SK-N-SH (cell line): ENCODE results near the gene ZNF296. TPM values are rescaled to one million over a fixed set of nuclear protein-coding genes. Genes with fewer than 3 reads are reported as not detected.

Source experiments
- CTCF ChIA-PET: fragments of 300-600, 350-600 bp; formaldehyde crosslinking; extraction: SDS; loops from one replicate; lab custom pipeline; 2021; lab: Yijun Ruan, JAX
- POLR2A ChIA-PET: fragments of 350-600 bp; sonication (Branson Sonifier 250); formaldehyde crosslinking; extraction: SDS; loops from one replicate; lab custom pipeline; 2020; ENCODE audit warnings: antibody characterized with exemption, inconsistent platforms; lab: Yijun Ruan, JAX
- DNase-seq: peaks from one replicate; pipeline ENCODE4 v3.0.0; 2012
- H2AFZ ChIP-seq: fragments of 200-600 bp; sonication (generic); 2 replicates; pipeline ENCODE4 v1.8.1; 2016; ENCODE audit warnings: antibody characterized with exemption, mild to moderate bottlenecking, low read depth
- H3F3A ChIP-seq: fragments of 200-600 bp; sonication (generic); replicated peaks from 2 replicates; pipeline ENCODE3; 2016; ENCODE audit warnings: antibody characterized with exemption, mild to moderate bottlenecking; ENCODE audit not compliant: insufficient read depth
- H3K27ac ChIP-seq, 2 experiments: fragments of 200-500 bp in 1 of 2; fragments of 200-600 bp in 1 of 2; sonication (Bioruptor generic) in 1 of 2; sonication (generic), shearing (Covaris generic) in 1 of 2; 2 replicates each; pipeline versions ENCODE4 v1.5.1 to v1.6.1; 2014 to 2016; ENCODE audit warnings: low read depth in 2 of 2, inconsistent platforms in 1 of 2, low read length in 1 of 2, mild to moderate bottlenecking in 1 of 2, mixed read lengths in 1 of 2
- H3K27me3 ChIP-seq: fragments of 200-600 bp; sonication (generic), shearing (Covaris generic); 2 replicates; pipeline ENCODE4 v1.6.1; 2016; ENCODE audit warnings: mixed run types; ENCODE audit not compliant: insufficient read depth
- H3K36me3 ChIP-seq, 2 experiments: fragments of 200-500 bp in 1 of 2; fragments of 200-600 bp in 1 of 2; sonication (Bioruptor generic) in 1 of 2; sonication (generic) in 1 of 2; replicated peaks in 1 of 2; 2 replicates each; pipeline versions ENCODE3 to v1.5.1; 2014 to 2016; ENCODE audit warnings: low read length in 1 of 2, mild to moderate bottlenecking in 1 of 2; ENCODE audit not compliant: insufficient read depth in 2 of 2, control insufficient read depth in 1 of 2
- H3K4me1 ChIP-seq, 2 experiments: fragments of 200-500 bp in 1 of 2; fragments of 200-600 bp in 1 of 2; sonication (Bioruptor generic) in 1 of 2; sonication (generic), shearing (Covaris generic) in 1 of 2; 2 replicates each; pipeline versions ENCODE4 v1.5.1 to v1.6.1; 2014 to 2016; ENCODE audit warnings: low read depth in 1 of 2, low read length in 1 of 2, mixed run types in 1 of 2; ENCODE audit not compliant: insufficient read depth in 2 of 2, control insufficient read depth in 1 of 2
- H3K4me2 ChIP-seq: fragments of 200-600 bp; sonication (generic), shearing (Covaris generic); 2 replicates; pipeline ENCODE4 v1.6.1; 2017; ENCODE audit warnings: mixed run types
- H3K4me3 ChIP-seq, 2 experiments: fragments of 200-500 bp in 1 of 2; fragments of 200-600 bp in 1 of 2; sonication (Bioruptor generic) in 1 of 2; sonication (generic), shearing (Covaris generic) in 1 of 2; 2 replicates each; pipeline versions ENCODE4 v1.5.1 to v1.8.1; 2014 to 2016; ENCODE audit warnings: low read depth in 2 of 2, inconsistent platforms in 1 of 2, low read length in 1 of 2, mild to moderate bottlenecking in 1 of 2, mixed read lengths in 1 of 2, moderate library complexity in 1 of 2
- H3K79me2 ChIP-seq: fragments of 200-600 bp; sonication (generic); 2 replicates; pipeline ENCODE4 v1.8.1; 2017; ENCODE audit warnings: mild to moderate bottlenecking; ENCODE audit not compliant: insufficient read depth
- H3K9ac ChIP-seq: fragments of 200-600 bp; sonication (generic); 2 replicates; pipeline ENCODE4 v1.6.1; 2017; ENCODE audit warnings: mixed run types
- H3K9me2 ChIP-seq: fragments of 200-600 bp; sonication (generic); 2 replicates; pipeline ENCODE4 v1.6.1; 2017; ENCODE audit warnings: mixed run types
- H3K9me3 ChIP-seq: fragments of 200-600 bp; sonication (generic); 2 replicates; pipeline ENCODE4 v1.6.1; 2017; ENCODE audit warnings: mixed run types, mild to moderate bottlenecking, moderate library complexity
- H4K20me1 ChIP-seq: fragments of 200-600 bp; sonication (generic); 2 replicates; pipeline ENCODE4 v1.6.1; 2017; ENCODE audit warnings: mild to moderate bottlenecking, mixed run types; ENCODE audit not compliant: insufficient read depth
- CHD2 ChIP-seq: fragments of 150-350 bp; IDR thresholded peaks from 2 replicates; pipeline ENCODE4 v1.6.1; 2018; ENCODE audit warnings: low read length; ENCODE audit not compliant: partially characterized antibody
- ELF1 ChIP-seq: IDR thresholded peaks from 2 replicates; pipeline ENCODE4 v1.4.0; 2012
- EZH2phosphoT487 ChIP-seq: fragments of 200-600 bp; sonication (generic); IDR thresholded peaks from 2 replicates; pipeline ENCODE4 v1.6.1; 2017; ENCODE audit warnings: low read depth, mixed run types, mild to moderate bottlenecking, antibody characterized with exemption, moderate library complexity, borderline replicate concordance
- FOSL2 ChIP-seq: IDR thresholded peaks from 2 replicates; pipeline ENCODE4 v1.4.0; 2012; ENCODE audit warnings: low read depth, mild to moderate bottlenecking, moderate library complexity, borderline replicate concordance
- FOXM1 ChIP-seq: IDR thresholded peaks from 2 replicates; pipeline ENCODE4 v1.4.0; 2012; ENCODE audit warnings: low read depth, mild to moderate bottlenecking
- GABPA ChIP-seq: IDR thresholded peaks from 2 replicates; pipeline ENCODE4 v1.4.0; 2012; ENCODE audit warnings: low read depth, mild to moderate bottlenecking
- GATA2 ChIP-seq: sonication (generic); formaldehyde crosslinking; IDR thresholded peaks from 2 replicates; pipeline ENCODE4 v1.5.0; 2020; ENCODE audit warnings: mild to moderate bottlenecking, missing genetic modification reagents
- IRF3 ChIP-seq: fragments of 150-350 bp; IDR thresholded peaks from 2 replicates; pipeline ENCODE4 v1.6.1; 2016; ENCODE audit warnings: mild to moderate bottlenecking, low read depth, low read length
- JUND ChIP-seq: IDR thresholded peaks from 2 replicates; pipeline ENCODE4 v1.4.0; 2012
- MAX ChIP-seq: IDR thresholded peaks from 2 replicates; pipeline ENCODE4 v1.4.0; 2012; ENCODE audit warnings: low read depth
- MEF2A ChIP-seq: IDR thresholded peaks from 2 replicates; pipeline ENCODE4 v1.4.0; 2012; ENCODE audit warnings: low read depth, borderline replicate concordance
- NFIC ChIP-seq: IDR thresholded peaks from 2 replicates; pipeline ENCODE4 v1.4.0; 2012; ENCODE audit warnings: borderline replicate concordance
- NRF1 ChIP-seq: IDR thresholded peaks from 2 replicates; pipeline ENCODE4 v1.6.1; 2012; ENCODE audit warnings: low read depth, mild to moderate bottlenecking, low read length
- PBX3 ChIP-seq: IDR thresholded peaks from 2 replicates; pipeline ENCODE4; 2012
- POLR2AphosphoS5 ChIP-seq: IDR thresholded peaks from 2 replicates; pipeline ENCODE4 v1.6.1; 2012; ENCODE audit warnings: low read depth, low read length
- RCOR1 ChIP-seq: fragments of 150-350 bp; IDR thresholded peaks from 2 replicates; pipeline ENCODE4 v1.6.1; 2017; ENCODE audit warnings: antibody characterized with exemption, low read length
- RFX5 ChIP-seq: IDR thresholded peaks from 2 replicates; pipeline ENCODE4 v1.6.1; 2012; ENCODE audit warnings: mild to moderate bottlenecking, improper control_type of control experiment, low read length
- SMC3 ChIP-seq: IDR thresholded peaks from 2 replicates; pipeline ENCODE4 v1.6.1; 2012; ENCODE audit warnings: low read depth, low read length, improper control_type of control experiment
- TCF12 ChIP-seq: IDR thresholded peaks from 2 replicates; pipeline ENCODE4 v1.4.0; 2012
- USF2 ChIP-seq: fragments of 150-350 bp; IDR thresholded peaks from 2 replicates; pipeline ENCODE4 v1.6.1; 2017; ENCODE audit warnings: antibody characterized with exemption, low read length, low read depth, borderline replicate concordance
- YY1 ChIP-seq: IDR thresholded peaks from 2 replicates; pipeline ENCODE4 v1.4.0; 2012; ENCODE audit warnings: low read depth, mild to moderate bottlenecking
- ZBTB33 ChIP-seq: IDR thresholded peaks from 2 replicates; pipeline ENCODE4 v1.4.0; 2012; ENCODE audit warnings: low read depth, borderline replicate concordance
- WGBS: methylation state at CpG from one replicate; pipeline ENCODE4 v1.1.6; 2017; ENCODE audit warnings: low lambda C conversion rate; 5-methylcytosine and 5-hydroxymethylcytosine counted together
- polyA plus RNA-seq, 3 experiments: library from polyadenylated mRNA; depleted of rRNA; stranded (reverse); fragments of >200 nt; gene quantifications; 2 replicates each; pipeline ENCODE4 v1.2.3, GENCODE V29; 2012

Gene ZNF296
- polyA plus RNA-seq, 1 of the 3 experiments (the other 2 are of a cell fraction), result 0.21 TPM

- H3F3A ChIP-seq, result no peaks in the 10 kb centered on the region
- no peaks in the 10 kb centered on the region for H3K79me2 ChIP-seq
- no peaks in the 10 kb centered on the region for H3K4me1 ChIP-seq
- H3K27ac ChIP-seq, result no peak overlapping the region
- H3K4me3 ChIP-seq, result no peak overlapping the region
- H3K4me2 ChIP-seq, result no peak overlapping the region
- TF ChIP-seq EZH2phosphoT487 (no peak), NFIC (no peak), RCOR1 (no peak), ZBTB33 (no peak), RFX5 (no peak), CHD2 (no peak), MEF2A (no peak), MAX (no peak)
- TF ChIP-seq, all 33 proteins: peak for 0
- Histone ChIP-seq H3K9me2 (no peaks in the 10 kb centered on the region), H3K36me3 (peaks cover 0 to 7% of the 10 kb centered on the region in 2 experiments), H4K20me1 (no peaks in the 10 kb centered on the region), H2AFZ (no peak overlapping the region), H3K27me3 (no peaks in the 10 kb centered on the region), H3K9ac (no peak overlapping the region), H3K9me3 (no peaks in the 10 kb centered on the region)
- POLR2A ChIA-PET, result no interaction called here
- no peak for DNase-seq
- WGBS, result 83% methylated on average over 8 of the region's 9 CpGs
- CTCF ChIA-PET, result no interaction called here
Measured at GRCh38 chr19:45025264-45025663, 51.0 kb downstream of the ZNF296 start.

GRCh38 chr19:45023048-45023447 is 53.2 kb downstream of the ZNF296 start:
- H3K9me2 ChIP-seq, result no peaks in the 10 kb centered on the region
- no peak overlapping the region for H3K4me2 ChIP-seq
- POLR2A ChIA-PET, result no interaction called here
- H3K36me3 ChIP-seq, result no peaks in the 10 kb centered on the region
- no peak overlapping the region for H3K9ac ChIP-seq
- H3F3A ChIP-seq, result no peaks in the 10 kb centered on the region
- no peak for DNase-seq
- H3K27me3 ChIP-seq, result no peaks in the 10 kb centered on the region
- H3K27ac ChIP-seq, result no peak overlapping the region
- CTCF ChIA-PET, result interaction anchor here (1.1 kb wide), 1 partner anchor 52 kb away, joined by 3 read pairs; no protein-coding TSS in a partner anchor
- H3K79me2 ChIP-seq, result no peaks in the 10 kb centered on the region
- no peak overlapping the region for H3K4me3 ChIP-seq
- H3K9me3 ChIP-seq, result no peaks in the 10 kb centered on the region
- H4K20me1 ChIP-seq, result no peaks in the 10 kb centered on the region
- H2AFZ ChIP-seq, result no peak overlapping the region
- 94% methylated on average over 4 of the region's 4 CpGs for WGBS
- H3K4me1 ChIP-seq, result no peaks in the 10 kb centered on the region
- TF ChIP-seq RFX5 (no peak), POLR2AphosphoS5 (no peak), ELF1 (no peak), YY1 (no peak), SMC3 (no peak), FOXM1 (no peak), TCF12 (no peak), USF2 (no peak), MEF2A (no peak), MAX (no peak), EZH2phosphoT487 (no peak), JUND (no peak), FOSL2 (no peak), GABPA (no peak), NRF1 (no peak), GATA2 (CRISPR knock-in tag) (no peak), PBX3 (no peak), IRF3 (no peak)
